Thoracic aorta (tissue), 2 donors: ENCODE data around the gene CCDC32. TPM values are rescaled to one million over a fixed set of nuclear protein-coding genes. Genes with fewer than 3 reads are reported as not detected.

Source experiments
- ATAC-seq: fragments of 150-250 bp; one replicate; pipeline ENCODE4 v1.8.0; 2017; ENCODE audit warnings: low read depth; ENCODE audit not compliant: insufficient number of reproducible peaks, low FRiP score
- DNase-seq: peaks from one replicate; pipeline ENCODE4 v3.0.0-alpha.2; 2020; ENCODE audit warnings: low spot score
- H3K27ac ChIP-seq, 2 donors: fragments of 200-600 bp; sonication (generic); 1 replicate in 1 of 2; 2 replicates in 1 of 2; pipeline ENCODE4 v1.5.1; 2016; ENCODE audit warnings: mild to moderate bottlenecking in 2 of 2, moderate library complexity in 2 of 2
- H3K27me3 ChIP-seq: fragments of 200-600 bp; sonication (generic); replicated peaks from 2 replicates; pipeline ENCODE4 v1.6.0; 2016; ENCODE audit warnings: mild to moderate bottlenecking; ENCODE audit not compliant: insufficient read depth
- H3K36me3 ChIP-seq: fragments of 200-600 bp; sonication (generic); one replicate; pipeline ENCODE4 v1.5.1; 2016
- H3K4me1 ChIP-seq, 2 donors: fragments of 200-600 bp; sonication (generic); 1 replicate in 1 of 2; 2 replicates in 1 of 2; pipeline versions ENCODE4 v1.5.1 to v1.6.0; 2016; ENCODE audit warnings: low read depth in 2 of 2, mild to moderate bottlenecking in 1 of 2; ENCODE audit not compliant: control insufficient read depth in 1 of 2
- H3K4me3 ChIP-seq: fragments of 200-600 bp; sonication (generic); 2 replicates; pipeline ENCODE4 v1.5.1; 2016; ENCODE audit warnings: mild to moderate bottlenecking
- H3K9me3 ChIP-seq: fragments of 200-600 bp; sonication (generic); 2 replicates; pipeline ENCODE4 v1.5.1; 2016
- CTCF ChIP-seq: fragments of 200-600 bp; sonication (generic); IDR thresholded peaks from one replicate; pipeline ENCODE4 v1.5.1; 2019; ENCODE audit warnings: antibody characterized with exemption
- total RNA-seq, 2 donors: library from RNA; depleted of rRNA; stranded (reverse); fragments of >200 nt; gene quantifications; one replicate each; pipeline versions ENCODE4 v1.1.0 to v1.2.3, GENCODE V29; 2016

The CCDC32 gene
- total RNA-seq, 2 donors from 2014 or later = 15.8 to 53.1 TPM

DNA sequence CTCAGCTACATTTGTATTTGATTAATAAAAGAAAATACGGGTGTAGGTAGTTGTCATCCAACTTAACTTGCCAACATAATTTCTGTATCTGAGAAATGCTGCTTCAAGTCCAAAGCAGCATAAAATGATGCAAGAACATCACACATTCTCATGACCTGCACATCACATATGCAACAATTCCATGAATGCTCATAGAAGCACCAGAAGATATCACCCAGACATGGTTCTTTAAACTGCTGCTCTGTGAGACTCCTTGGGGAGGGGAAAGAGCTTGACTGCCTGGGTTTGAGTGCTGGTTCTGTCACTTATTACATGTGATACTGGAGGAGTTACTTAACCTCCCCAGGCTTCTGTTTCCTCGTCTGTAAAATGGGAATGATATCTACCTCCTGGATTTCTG is 54.6 kb downstream of the CCDC32 start:
- no peak overlapping the region for H3K27ac ChIP-seq
- TF ChIP-seq CTCF = no peak
- no peak for ATAC-seq

DNA sequence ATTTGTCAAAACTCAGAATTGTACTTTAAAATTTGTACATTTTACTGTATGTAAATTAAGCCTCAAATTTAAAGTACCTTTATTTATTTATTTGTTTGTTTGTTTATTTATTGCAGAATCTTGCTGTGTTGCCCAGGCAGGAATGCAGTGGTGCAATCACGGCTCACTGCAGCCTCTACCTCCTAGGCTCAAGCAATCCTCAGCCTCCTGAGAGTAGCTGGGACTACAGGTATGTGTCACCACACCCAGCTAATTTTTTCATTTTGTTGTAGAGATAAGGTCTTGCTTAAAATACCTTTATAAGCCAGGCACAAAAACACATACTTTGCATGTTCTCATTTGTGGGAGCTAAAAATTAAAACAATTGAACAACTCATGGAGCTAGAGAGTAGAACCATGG is 56.6 kb downstream of the CCDC32 start:
- Histone ChIP-seq H3K27me3 (no peaks in the 10 kb centered on the region), H3K27ac (no peak overlapping the region), H3K36me3 (no peaks in the 10 kb centered on the region), H3K9me3 (no peaks in the 10 kb centered on the region), H3K4me3 (no peak overlapping the region), H3K4me1 (peaks cover 8 to 16% of the 10 kb centered on the region in 2 donors)
- ATAC-seq (no peak), DNase-seq (no peak)
- no peak for TF ChIP-seq CTCF

More for the DNA sequence above, 54.6 kb downstream of the CCDC32 start:
- H3K4me1 ChIP-seq = peaks cover 8 to 16% of the 10 kb centered on the region in 2 donors
- no peak for DNase-seq
- no peak overlapping the region for H3K4me3 ChIP-seq
- H3K27me3 ChIP-seq = no peaks in the 10 kb centered on the region
- no peaks in the 10 kb centered on the region for H3K36me3 ChIP-seq
- H3K9me3 ChIP-seq = no peaks in the 10 kb centered on the region

GRCh38 chr15:40506964-40507571 is 57.8 kb downstream of the CCDC32 start:
- no peak for ATAC-seq
- no peak for DNase-seq
- Histone ChIP-seq H3K36me3 (no peaks in the 10 kb centered on the region), H3K4me1 (peaks cover 8 to 14% of the 10 kb centered on the region in 2 donors), H3K4me3 (peak overlapping the region; percentile 63), H3K27ac (no peak overlapping the region), H3K27me3 (no peaks in the 10 kb centered on the region), H3K9me3 (no peaks in the 10 kb centered on the region)
- TF ChIP-seq CTCF = peak; percentile 65

Other genes with a start within 250 kb of the CCDC32 start
- gene INAFM2, start 241.3 kb downstream of the CCDC32 start, total RNA-seq = 10 to 100 TPM; 63.8 to 79.2 TPM
- 10 to 100 TPM; 30.1 to 57.1 TPM for gene CCDC9B, start 224.1 kb downstream of the CCDC32 start, total RNA-seq
- gene PHGR1, start 214.0 kb downstream of the CCDC32 start, total RNA-seq = not detected
- under 1 TPM; 0.21 to 0.54 TPM for gene DISP2, start 206.8 kb downstream of the CCDC32 start, total RNA-seq
- 1 to 10 TPM; 4.5 to 5.8 TPM for gene KNSTRN, start 182.3 kb downstream of the CCDC32 start, total RNA-seq
- gene IVD, start 159.2 kb downstream of the CCDC32 start, total RNA-seq = 10 to 100 TPM; 43.6 to 61.8 TPM
- 10 to 100 TPM; 10.7 to 14.0 TPM for gene BAHD1, start 124.1 kb downstream of the CCDC32 start, total RNA-seq
- 10 to 100 TPM; 16.4 to 21.0 TPM for gene CHST14, start 94.1 kb downstream of the CCDC32 start, total RNA-seq
- gene RPUSD2, start 4.3 kb upstream of the CCDC32 start, total RNA-seq = 1 to 10 TPM; 9.6 to 9.8 TPM
- 10 to 100 TPM in 1 of 2 donors, under 1 TPM in 1; 0.27 to 11.4 TPM for gene KNL1, start 29.2 kb upstream of the CCDC32 start, total RNA-seq
- gene RAD51, start 130.1 kb upstream of the CCDC32 start, total RNA-seq = under 1 TPM in 1 of 2 donors, not detected in 1; 0.27 TPM
- 10 to 100 TPM; 17.2 to 34.5 TPM for gene RMDN3, start 190.2 kb upstream of the CCDC32 start, total RNA-seq
- gene GCHFR, start 199.0 kb upstream of the CCDC32 start, total RNA-seq = 10 to 100 TPM; 14.1 to 17.2 TPM
- gene C15orf62, start 204.9 kb upstream of the CCDC32 start, total RNA-seq = under 1 TPM in 1 of 2 donors, not detected in 1; 0.54 TPM
- 10 to 100 TPM; 10.9 to 17.3 TPM for gene ZFYVE19, start 242.0 kb upstream of the CCDC32 start, total RNA-seq
- gene DNAJC17, start 242.4 kb upstream of the CCDC32 start, total RNA-seq = 10 to 100 TPM in 1 of 2 donors, 1 to 10 TPM in 1; 6.1 to 20.4 TPM